Measurements from ENCODE around the gene CENPV.

Gene CENPV

GRCh38 chr17:16304830-16305229, 48.4 kb downstream of the CENPV start (continued):
- no peak for TF ChIP-seq ZNF70 (CRISPR knock-in tag; IDR thresholded peaks at IDR 0.05)
- no peak for TF ChIP-seq RARB (CRISPR knock-in tag; IDR thresholded peaks at IDR 0.05)
- no peak for TF ChIP-seq CSDC2 (CRISPR knock-in tag; IDR thresholded peaks at IDR 0.05)
- no peak for TF ChIP-seq CREB5 (CRISPR knock-in tag; IDR thresholded peaks at IDR 0.05; ENCODE audit: low read depth)
- TF ChIP-seq OSR1 (CRISPR knock-in tag; IDR thresholded peaks at IDR 0.05): no peak

GRCh38 chr17:16302856-16303255, 50.4 kb downstream of the CENPV start:
- no peak for ATAC-seq
- TF ChIP-seq PATZ1 (CRISPR knock-in tag; IDR thresholded peaks at IDR 0.05; ENCODE audit: borderline replicate concordance): no peak
- no peak for TF ChIP-seq ARNTL (CRISPR knock-in tag; IDR thresholded peaks at IDR 0.05; ENCODE audit: borderline replicate concordance, low read depth)
- no peak for TF ChIP-seq ESRRG (CRISPR knock-in tag; IDR thresholded peaks at IDR 0.05)
- TF ChIP-seq TSHZ2 (CRISPR knock-in tag; IDR thresholded peaks at IDR 0.05): no peak
- TF ChIP-seq GLIS3 (CRISPR knock-in tag; IDR thresholded peaks at IDR 0.05): no peak
- TF ChIP-seq RARB (CRISPR knock-in tag; IDR thresholded peaks at IDR 0.05): no peak

GRCh38 chr17:16301963-16302855, 51.1 kb downstream of the CENPV start:
- ATAC-seq: no peak
- TF ChIP-seq ZNF70 (CRISPR knock-in tag; IDR thresholded peaks at IDR 0.05) (no peak), ZFP3 (CRISPR knock-in tag; IDR thresholded peaks at IDR 0.05) (no peak), PATZ1 (CRISPR knock-in tag; IDR thresholded peaks at IDR 0.05; ENCODE audit: borderline replicate concordance) (no peak)

GRCh38 chr17:16300554-16300953, 52.7 kb downstream of the CENPV start:
- ATAC-seq: no peak
- no peak for TF ChIP-seq ZC3H10 (CRISPR knock-in tag; IDR thresholded peaks at IDR 0.05)
- TF ChIP-seq TOX (CRISPR knock-in tag; IDR thresholded peaks at IDR 0.05; ENCODE audit: borderline replicate concordance): no peak
- no peak for TF ChIP-seq ESRRG (CRISPR knock-in tag; IDR thresholded peaks at IDR 0.05)
- TF ChIP-seq POU6F1 (CRISPR knock-in tag; IDR thresholded peaks at IDR 0.05; ENCODE audit: borderline replicate concordance, low read depth): no peak
- no peak for TF ChIP-seq GLIS3 (CRISPR knock-in tag; IDR thresholded peaks at IDR 0.05)
- no peak for TF ChIP-seq PPARA (CRISPR knock-in tag; IDR thresholded peaks at IDR 0.05; ENCODE audit: borderline replicate concordance)
- no peak for TF ChIP-seq RARB (CRISPR knock-in tag; IDR thresholded peaks at IDR 0.05)
- no peak for TF ChIP-seq ISL1 (CRISPR knock-in tag; IDR thresholded peaks at IDR 0.05)
- TF ChIP-seq SNAI2 (CRISPR knock-in tag; IDR thresholded peaks at IDR 0.05): no peak
- no peak for TF ChIP-seq TSHZ2 (CRISPR knock-in tag; IDR thresholded peaks at IDR 0.05)
- no peak for TF ChIP-seq OSR1 (CRISPR knock-in tag; IDR thresholded peaks at IDR 0.05)
- no peak for TF ChIP-seq ARNTL (CRISPR knock-in tag; IDR thresholded peaks at IDR 0.05; ENCODE audit: borderline replicate concordance, low read depth)
- no peak for TF ChIP-seq PATZ1 (CRISPR knock-in tag; IDR thresholded peaks at IDR 0.05; ENCODE audit: borderline replicate concordance)
- no peak for TF ChIP-seq TCF4 (CRISPR knock-in tag; IDR thresholded peaks at IDR 0.05; ENCODE audit: borderline replicate concordance)

Measured in SK-N-SH treated with all-trans-retinoic acid at 6 μM for 48 hours (cell line).